HL-60 (cell line): Measurements from ENCODE around the gene TIPARP.
"Not testable (repeated sequence)": the region's sequence is repeated elsewhere in the genome, so short reads cannot be mapped to it uniquely, and the experiment has no call there.

Source experiments
- DNase-seq, 2 experiments: peaks; one replicate each; pipeline ENCODE4 v3.0.0-alpha.2; 2010 to 2020; ENCODE audit warnings: low read depth in 1 of 2, low spot score in 1 of 2
- H3K27ac ChIP-seq: fragments of 250-450 bp; sonication (Bioruptor Pico); replicated peaks from 2 replicates; pipeline ENCODE4 v1.5.1; 2020; ENCODE audit warnings: mild to moderate bottlenecking, moderate library complexity
- H3K27me3 ChIP-seq: fragments of 250-450 bp; sonication (Bioruptor Pico); 2 replicates; pipeline ENCODE4 v1.5.1; 2021; ENCODE audit warnings: mild to moderate bottlenecking, moderate library complexity; ENCODE audit not compliant: insufficient read depth, poor library complexity, severe bottlenecking
- H3K4me3 ChIP-seq: replicated peaks from 2 replicates; pipeline ENCODE4 v1.5.1; 2011; ENCODE audit warnings: mild to moderate bottlenecking, control low read depth, low read length; ENCODE audit not compliant: insufficient read depth
- GABPA ChIP-seq: IDR thresholded peaks from 2 replicates; pipeline ENCODE4 v1.6.1; 2012; ENCODE audit warnings: low read depth
- POLR2AphosphoS5 ChIP-seq: IDR thresholded peaks from 2 replicates; pipeline ENCODE4 v1.6.1; 2012; ENCODE audit warnings: low read depth
- SPI1 ChIP-seq: IDR thresholded peaks from 2 replicates; pipeline ENCODE4 v1.6.1; 2012; ENCODE audit warnings: low read depth, mild to moderate bottlenecking, borderline replicate concordance
- TF ChIP-seq, protein P1 (sequence below): IDR thresholded peaks from one replicate; pipeline ENCODE4 v1.5.1; 2011; ENCODE audit warnings: low read length, control low read depth, inconsistent platforms; ENCODE audit not compliant: insufficient read depth
- TF ChIP-seq, protein P2 (sequence below): IDR thresholded peaks from 2 replicates; pipeline ENCODE4 v1.6.1; 2012; ENCODE audit warnings: low read depth; ENCODE audit not compliant: insufficient replicate concordance

The TIPARP gene

DNA sequence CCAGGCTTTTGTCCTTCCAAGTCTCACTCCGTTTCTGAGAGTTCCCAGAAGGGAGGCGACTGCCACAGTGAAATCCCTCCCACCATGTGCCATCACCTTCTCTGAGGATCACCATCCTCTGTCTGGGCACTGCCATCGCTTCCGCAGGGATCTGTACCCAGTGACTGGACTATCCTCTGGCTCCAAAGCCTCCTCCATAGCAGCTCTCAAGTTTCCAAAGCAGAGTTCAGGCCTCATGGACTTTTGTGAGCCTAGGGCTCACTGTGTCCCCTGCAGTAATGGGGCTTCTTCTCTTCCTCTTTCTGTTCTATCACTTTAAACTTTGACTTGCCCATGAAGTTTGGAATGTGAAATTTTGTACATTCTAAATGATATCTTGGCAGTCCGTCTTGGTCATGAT is 63.9 kb downstream of the TIPARP start:
- TF ChIP-seq, protein P1, sequence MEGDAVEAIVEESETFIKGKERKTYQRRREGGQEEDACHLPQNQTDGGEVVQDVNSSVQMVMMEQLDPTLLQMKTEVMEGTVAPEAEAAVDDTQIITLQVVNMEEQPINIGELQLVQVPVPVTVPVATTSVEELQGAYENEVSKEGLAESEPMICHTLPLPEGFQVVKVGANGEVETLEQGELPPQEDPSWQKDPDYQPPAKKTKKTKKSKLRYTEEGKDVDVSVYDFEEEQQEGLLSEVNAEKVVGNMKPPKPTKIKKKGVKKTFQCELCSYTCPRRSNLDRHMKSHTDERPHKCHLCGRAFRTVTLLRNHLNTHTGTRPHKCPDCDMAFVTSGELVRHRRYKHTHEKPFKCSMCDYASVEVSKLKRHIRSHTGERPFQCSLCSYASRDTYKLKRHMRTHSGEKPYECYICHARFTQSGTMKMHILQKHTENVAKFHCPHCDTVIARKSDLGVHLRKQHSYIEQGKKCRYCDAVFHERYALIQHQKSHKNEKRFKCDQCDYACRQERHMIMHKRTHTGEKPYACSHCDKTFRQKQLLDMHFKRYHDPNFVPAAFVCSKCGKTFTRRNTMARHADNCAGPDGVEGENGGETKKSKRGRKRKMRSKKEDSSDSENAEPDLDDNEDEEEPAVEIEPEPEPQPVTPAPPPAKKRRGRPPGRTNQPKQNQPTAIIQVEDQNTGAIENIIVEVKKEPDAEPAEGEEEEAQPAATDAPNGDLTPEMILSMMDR, result no peak
- TF ChIP-seq GABPA (no peak), SPI1 (no peak), POLR2AphosphoS5 (no peak)
- TF ChIP-seq, protein P2, sequence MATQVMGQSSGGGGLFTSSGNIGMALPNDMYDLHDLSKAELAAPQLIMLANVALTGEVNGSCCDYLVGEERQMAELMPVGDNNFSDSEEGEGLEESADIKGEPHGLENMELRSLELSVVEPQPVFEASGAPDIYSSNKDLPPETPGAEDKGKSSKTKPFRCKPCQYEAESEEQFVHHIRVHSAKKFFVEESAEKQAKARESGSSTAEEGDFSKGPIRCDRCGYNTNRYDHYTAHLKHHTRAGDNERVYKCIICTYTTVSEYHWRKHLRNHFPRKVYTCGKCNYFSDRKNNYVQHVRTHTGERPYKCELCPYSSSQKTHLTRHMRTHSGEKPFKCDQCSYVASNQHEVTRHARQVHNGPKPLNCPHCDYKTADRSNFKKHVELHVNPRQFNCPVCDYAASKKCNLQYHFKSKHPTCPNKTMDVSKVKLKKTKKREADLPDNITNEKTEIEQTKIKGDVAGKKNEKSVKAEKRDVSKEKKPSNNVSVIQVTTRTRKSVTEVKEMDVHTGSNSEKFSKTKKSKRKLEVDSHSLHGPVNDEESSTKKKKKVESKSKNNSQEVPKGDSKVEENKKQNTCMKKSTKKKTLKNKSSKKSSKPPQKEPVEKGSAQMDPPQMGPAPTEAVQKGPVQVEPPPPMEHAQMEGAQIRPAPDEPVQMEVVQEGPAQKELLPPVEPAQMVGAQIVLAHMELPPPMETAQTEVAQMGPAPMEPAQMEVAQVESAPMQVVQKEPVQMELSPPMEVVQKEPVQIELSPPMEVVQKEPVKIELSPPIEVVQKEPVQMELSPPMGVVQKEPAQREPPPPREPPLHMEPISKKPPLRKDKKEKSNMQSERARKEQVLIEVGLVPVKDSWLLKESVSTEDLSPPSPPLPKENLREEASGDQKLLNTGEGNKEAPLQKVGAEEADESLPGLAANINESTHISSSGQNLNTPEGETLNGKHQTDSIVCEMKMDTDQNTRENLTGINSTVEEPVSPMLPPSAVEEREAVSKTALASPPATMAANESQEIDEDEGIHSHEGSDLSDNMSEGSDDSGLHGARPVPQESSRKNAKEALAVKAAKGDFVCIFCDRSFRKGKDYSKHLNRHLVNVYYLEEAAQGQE, result no peak
- no peak overlapping the region for H3K4me3 ChIP-seq
- H3K27me3 ChIP-seq, result no peaks in the 10 kb centered on the region
- DNase-seq, result no peak
- H3K27ac ChIP-seq, result no peak overlapping the region

- no peak for DNase-seq
- H3K27ac ChIP-seq, result no peak overlapping the region
- TF ChIP-seq, protein P2, result no peak
- TF ChIP-seq POLR2AphosphoS5 (no peak), SPI1 (no peak), GABPA (no peak)
- TF ChIP-seq, protein P1, result no peak
These were observed 65.6 kb downstream of the TIPARP start for GRCh38 chr3:156739976-156740375.

DNA sequence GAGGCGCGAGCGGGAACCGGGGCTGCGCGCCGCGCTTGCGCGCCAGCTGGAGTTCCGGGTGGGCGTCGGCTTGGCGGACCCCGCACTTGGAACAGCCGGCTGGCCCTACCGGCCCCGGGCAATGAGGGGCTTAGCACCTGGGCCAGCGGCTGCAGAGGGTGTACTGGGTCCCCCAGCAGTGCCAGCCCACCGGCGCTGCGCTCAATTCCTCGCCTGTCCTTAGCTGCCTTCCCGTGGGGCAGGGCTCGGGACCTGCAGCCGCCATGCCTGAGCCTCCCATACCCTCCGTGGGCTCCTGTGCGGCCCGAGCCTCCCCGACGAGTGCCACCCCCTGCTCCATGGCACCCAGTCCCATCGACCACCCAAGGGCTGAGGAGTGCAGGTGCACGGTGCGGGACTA is 66.2 kb downstream of the TIPARP start:
- H3K27ac ChIP-seq, H3K27me3 ChIP-seq, H3K4me3 ChIP-seq, DNase-seq: not testable (repeated sequence)

More at GRCh38 chr3:156739976-156740375, 65.6 kb downstream of the TIPARP start:
- Histone ChIP-seq H3K27me3 (no peaks in the 10 kb centered on the region), H3K4me3 (no peak overlapping the region)

DNA sequence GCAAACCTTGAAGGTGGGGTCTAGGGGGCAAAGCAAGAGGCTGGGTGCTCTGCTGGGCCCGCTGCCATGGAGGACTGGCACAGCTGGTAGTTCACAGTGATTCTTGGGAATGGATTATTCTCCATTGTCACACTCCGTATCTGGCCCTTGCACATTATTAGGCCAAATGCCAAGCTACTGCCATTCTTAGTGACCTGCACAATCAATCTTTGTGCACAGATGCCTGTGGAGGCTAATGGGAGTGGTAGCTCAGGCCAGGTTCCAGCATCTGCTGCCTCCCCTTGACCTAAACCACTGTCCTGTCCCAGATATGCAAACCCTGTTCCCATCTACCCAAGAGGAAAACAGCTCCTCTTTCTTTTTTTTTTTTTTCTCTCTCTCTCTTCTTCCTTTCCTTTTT is 67.5 kb downstream of the TIPARP start:
- Histone ChIP-seq H3K27ac (no peak overlapping the region), H3K4me3 (no peak overlapping the region), H3K27me3 (no peaks in the 10 kb centered on the region)
- DNase-seq, result no peak
- TF ChIP-seq, protein P2, result no peak
- no peak for TF ChIP-seq GABPA
- no peak for TF ChIP-seq POLR2AphosphoS5
- TF ChIP-seq SPI1, result no peak
- TF ChIP-seq, protein P1, result no peak
